GM11168 (cell line): ENCODE measurements around the gene PRPF38B.
"Not testable (repeated sequence)": the region's sequence is repeated elsewhere in the genome, so short reads cannot be mapped to it uniquely, and the experiment has no call there.

Source experiments
- in situ Hi-C: fragments of 300-500 bp; cut with MboI; formaldehyde crosslinking; loops from one replicate; pipeline ENCODE4 v1.12.0; 2022; ENCODE audit warnings: low sequenced_read_pairs; ENCODE audit not compliant: unreplicated experiment

PRPF38B gene, protein sequence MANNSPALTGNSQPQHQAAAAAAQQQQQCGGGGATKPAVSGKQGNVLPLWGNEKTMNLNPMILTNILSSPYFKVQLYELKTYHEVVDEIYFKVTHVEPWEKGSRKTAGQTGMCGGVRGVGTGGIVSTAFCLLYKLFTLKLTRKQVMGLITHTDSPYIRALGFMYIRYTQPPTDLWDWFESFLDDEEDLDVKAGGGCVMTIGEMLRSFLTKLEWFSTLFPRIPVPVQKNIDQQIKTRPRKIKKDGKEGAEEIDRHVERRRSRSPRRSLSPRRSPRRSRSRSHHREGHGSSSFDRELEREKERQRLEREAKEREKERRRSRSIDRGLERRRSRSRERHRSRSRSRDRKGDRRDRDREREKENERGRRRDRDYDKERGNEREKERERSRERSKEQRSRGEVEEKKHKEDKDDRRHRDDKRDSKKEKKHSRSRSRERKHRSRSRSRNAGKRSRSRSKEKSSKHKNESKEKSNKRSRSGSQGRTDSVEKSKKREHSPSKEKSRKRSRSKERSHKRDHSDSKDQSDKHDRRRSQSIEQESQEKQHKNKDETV

DNA sequence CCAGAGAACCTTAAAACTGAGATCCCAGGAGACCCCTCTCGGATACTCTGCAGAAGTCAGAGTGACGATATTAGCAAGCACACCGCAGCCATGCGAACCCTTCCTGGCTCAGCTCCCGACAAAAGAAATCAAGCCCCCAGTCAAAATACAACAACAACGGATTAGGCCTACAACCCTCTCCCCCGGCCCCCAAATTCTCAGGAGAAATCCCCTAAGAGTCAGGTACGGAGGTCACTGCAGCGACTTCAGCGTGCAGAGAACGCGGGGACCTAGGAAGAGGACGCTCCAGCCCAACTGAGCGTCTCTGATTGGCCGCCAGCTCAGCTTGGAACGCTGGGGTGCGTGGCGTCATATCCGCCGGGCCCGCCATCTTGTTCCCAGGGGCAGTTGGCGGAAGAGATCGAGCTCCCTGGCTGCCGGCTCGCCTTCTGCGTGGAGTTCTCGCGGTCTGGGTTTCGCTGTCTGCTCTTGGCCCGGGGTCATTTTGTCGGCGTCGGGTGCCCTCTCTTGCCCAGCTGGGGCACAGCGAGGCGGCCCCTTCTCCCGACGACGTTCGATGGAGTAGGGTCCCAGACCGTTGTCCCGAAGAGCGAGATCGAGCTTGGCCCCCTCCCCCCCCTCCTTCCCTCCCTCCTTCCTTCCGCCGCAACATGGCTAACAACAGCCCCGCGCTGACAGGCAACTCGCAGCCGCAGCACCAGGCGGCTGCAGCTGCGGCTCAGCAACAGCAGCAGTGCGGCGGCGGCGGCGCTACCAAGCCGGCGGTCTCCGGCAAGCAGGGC, at the start of gene PRPF38B:
Gene PRPF38B, plus strand, starts transcription at position 369 of the 782 bp plus-strand sequence. Its CDS starts 282 bp downstream, at position 651.
- in situ Hi-C loops = no loop called here

GRCh38 chr1:108643492-108644335, 48.4 kb upstream of the PRPF38B start:
- in situ Hi-C loops = loop anchor here (10.0 kb wide), 1 partner anchor 139 kb away; no protein-coding TSS in a partner anchor

GRCh38 chr1:108644984-108645383, 47.1 kb upstream of the PRPF38B start:
- in situ Hi-C loops = loop anchor here (10.0 kb wide), 1 partner anchor 140 kb away; no protein-coding TSS in a partner anchor

GRCh38 chr1:108645564-108646184, 46.4 kb upstream of the PRPF38B start:
- in situ Hi-C loops = loop anchor here (10.0 kb wide), 1 partner anchor 141 kb away; no protein-coding TSS in a partner anchor

DNA sequence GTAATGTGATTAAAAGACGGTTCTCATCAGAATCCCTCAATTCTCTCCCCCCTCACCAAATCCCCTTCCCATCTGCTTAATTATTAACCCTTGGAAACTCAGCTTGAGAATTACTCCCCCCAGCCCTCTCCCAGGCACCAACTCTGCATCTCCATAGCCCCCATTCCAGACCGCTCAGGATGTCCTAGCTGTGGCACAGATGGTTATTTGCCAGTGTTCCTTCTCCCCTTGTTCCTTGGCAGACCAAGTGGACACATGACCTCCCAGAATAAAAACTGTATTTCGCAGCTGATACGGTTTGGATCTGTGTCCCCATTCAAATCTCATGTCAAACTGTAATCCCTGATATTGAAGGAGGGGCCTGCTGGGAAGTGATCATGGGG, 45.9 kb upstream of the PRPF38B start:
- in situ Hi-C loops = loop anchor here (10.0 kb wide), 1 partner anchor 141 kb away; no protein-coding TSS in a partner anchor

DNA sequence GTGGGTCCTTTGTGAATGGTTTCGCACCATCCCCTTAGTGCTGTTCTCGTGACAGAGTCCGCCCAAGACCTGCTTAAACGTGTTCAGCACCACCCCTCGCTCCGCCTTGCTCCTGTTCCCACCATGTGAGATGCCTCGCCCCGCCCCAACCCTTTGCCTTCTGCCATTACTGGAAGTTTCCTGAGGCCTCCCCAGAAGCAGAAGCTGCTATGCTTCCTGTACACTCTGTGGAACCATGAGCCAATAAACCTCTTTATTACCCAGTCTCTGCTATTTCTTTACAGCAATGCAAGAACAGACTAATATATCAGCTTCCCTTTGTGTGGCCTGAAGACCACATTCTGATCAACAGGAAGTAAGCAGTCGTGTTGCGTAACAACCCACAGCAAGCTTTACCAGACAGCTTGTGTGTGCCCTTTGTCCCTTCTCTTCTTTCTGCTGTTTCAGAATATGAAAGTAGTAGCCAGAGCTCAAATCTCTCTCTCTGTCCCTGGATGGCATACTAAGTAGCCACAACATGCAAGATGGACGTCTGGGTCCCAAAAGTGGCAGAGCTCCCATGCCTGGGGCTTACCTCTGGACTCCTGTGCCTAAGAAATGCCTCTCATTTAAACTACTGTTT, 45.4 kb upstream of the PRPF38B start:
- in situ Hi-C loops = loop anchor here (10.0 kb wide), 1 partner anchor 142 kb away; no protein-coding TSS in a partner anchor

GRCh38 chr1:108653431-108654105, 38.5 kb upstream of the PRPF38B start:
- in situ Hi-C loops = no loop called here

- in situ Hi-C loops = no loop called here
Measured at GRCh38 chr1:108657356-108658080, 34.6 kb upstream of the PRPF38B start.

DNA sequence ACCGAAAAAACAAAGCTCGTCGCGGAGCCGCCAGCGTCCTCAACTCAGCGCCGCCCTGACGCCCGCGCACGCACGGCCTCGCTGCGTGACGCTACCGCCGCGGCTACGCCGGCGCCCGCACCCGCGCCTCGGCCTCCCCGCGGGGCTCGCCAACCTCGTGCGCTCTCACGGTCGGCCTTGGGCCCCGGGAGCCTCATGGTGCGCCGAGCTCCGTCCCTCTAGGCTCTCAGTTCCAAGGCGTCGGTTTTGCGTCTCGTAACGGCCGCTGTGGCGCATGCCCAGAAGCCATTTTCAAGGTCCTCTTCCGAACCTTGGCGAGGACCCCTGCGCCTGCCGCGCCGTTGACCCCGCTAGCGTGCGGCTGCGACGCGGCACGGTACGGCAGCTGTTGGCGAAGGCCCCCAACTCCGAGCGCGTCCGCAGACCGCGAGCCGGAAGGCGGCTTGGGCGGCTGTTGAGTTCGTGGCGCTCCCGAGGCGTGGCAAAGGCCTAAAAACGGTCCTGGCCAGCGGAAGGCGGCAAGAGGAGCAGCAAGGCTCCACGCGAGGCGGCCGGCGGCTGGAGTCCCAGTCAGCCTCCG, 31.0 kb upstream of the PRPF38B start, which contains the start of gene HENMT1:
Gene HENMT1, minus strand, starts transcription at position 64 of the 580 bp plus-strand sequence. CDS start 1,209 bp downstream, outside the sequence.
- in situ Hi-C loops = no loop called here

GRCh38 chr1:108663074-108663473, 29.0 kb upstream of the PRPF38B start:
- in situ Hi-C loops = no loop called here

DNA sequence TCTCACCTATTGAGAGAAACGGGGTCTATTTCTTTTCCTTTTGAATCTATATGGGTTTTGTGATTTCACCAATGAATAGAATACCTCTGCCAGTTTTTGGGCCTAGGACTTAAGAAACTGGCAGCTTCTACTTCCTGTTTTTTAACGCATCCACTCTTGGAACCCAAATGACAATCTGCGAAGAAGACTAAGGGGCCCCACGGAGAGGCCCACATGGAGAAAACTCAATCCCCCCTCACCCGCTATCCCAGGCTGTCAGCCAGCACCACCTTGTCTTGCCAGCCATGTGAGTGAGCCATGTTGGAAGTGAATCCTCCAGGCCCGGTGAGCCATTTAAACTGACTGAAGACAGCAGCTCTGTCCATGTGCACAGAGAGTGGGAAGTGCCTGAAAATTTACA, 27.6 kb upstream of the PRPF38B start:
- in situ Hi-C loops = no loop called here

GRCh38 chr1:108665067-108665466, 27.0 kb upstream of the PRPF38B start:
- in situ Hi-C loops = no loop called here

DNA sequence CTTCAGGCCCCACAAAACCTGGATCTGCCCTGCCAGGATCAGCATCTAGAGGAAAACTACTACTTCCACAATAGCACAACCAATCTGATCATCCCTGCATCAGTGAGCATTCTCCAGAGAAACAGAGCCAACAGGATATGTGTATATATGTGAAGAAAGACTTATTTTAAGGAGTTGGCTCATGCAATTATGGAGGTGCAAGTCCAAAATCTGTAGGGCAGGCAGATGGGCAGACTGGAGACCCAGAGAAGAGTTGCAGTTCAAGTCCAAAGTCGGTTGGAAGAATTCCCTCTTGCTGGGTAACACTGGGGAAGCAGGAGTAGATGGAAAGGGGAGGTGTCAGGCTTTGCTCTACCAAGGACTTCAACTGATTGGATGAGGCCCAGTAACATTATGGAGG, 26.3 kb upstream of the PRPF38B start:
- in situ Hi-C loops = no loop called here

GRCh38 chr1:108667422-108667821, 24.7 kb upstream of the PRPF38B start:
- in situ Hi-C loops = not testable (repeated sequence)

DNA sequence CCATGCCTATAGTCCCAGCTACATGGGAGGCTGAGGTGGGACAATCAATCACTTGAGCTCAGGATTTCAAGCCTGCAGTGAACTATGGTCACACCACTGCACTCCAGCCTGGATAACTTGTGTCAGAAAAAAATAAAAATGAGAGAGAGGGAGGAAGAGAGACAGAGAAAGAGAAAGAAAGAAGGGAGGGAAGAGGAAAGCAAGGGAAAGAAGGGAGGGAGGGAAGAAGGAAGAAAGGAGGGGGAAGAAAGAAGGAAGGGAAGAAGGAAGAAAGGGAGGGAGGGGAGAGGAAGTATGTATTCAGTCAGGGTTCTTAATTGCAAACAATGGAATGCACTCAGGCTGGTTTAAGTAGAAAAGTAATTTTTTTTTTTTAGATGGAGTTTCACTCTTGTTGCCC, 23.3 kb upstream of the PRPF38B start:
- in situ Hi-C loops = no loop called here

GRCh38 chr1:108669679-108670078, 22.4 kb upstream of the PRPF38B start:
- in situ Hi-C loops = no loop called here

DNA sequence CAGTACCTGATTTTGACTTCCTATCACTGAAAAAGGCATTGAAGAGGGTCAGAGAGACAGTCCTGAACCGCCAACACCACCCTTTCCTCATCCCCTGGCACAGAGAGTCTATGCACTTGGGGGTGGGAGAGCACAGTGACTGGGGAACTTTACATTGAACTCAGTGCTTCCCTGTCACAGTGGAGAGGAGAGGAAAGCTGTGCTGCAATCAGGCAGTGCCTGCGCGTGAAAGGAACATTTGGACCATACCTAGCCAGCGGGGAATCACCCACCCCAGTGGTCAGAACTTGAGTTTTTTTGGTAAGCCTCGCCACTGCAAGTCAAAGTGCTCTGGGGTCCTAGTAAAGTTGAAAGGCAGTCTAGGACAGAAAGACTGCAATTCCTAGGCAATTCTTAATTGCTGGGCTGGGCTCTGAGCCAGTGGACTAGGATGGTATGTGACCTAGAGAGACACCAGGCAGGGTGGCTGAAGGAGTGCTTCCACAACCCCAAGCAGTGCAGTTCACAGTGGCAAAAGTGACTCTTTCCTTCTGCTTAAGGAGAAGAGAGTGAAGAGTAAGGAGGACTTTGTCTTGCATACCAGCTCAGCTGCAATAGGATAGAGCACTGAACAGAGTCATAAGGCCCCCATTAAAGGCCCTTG, 21.9 kb upstream of the PRPF38B start:
- in situ Hi-C loops = no loop called here
